Amygdala (tissue), 56 donors: ENCODE results near the gene SCG5.

ENCODE experiments used
- DNase-seq, 56 donors: peaks; one replicate each; lab custom pipeline; 2025; lab: John Stamatoyannopoulos, UW

SCG5 gene

GRCh38 chr15:32718227-32718820 lies 76.8 kb downstream of the SCG5 start:
- peak in 5 of 56 donors; percentile 9 to 44 (median 29) for DNase-seq

DNA sequence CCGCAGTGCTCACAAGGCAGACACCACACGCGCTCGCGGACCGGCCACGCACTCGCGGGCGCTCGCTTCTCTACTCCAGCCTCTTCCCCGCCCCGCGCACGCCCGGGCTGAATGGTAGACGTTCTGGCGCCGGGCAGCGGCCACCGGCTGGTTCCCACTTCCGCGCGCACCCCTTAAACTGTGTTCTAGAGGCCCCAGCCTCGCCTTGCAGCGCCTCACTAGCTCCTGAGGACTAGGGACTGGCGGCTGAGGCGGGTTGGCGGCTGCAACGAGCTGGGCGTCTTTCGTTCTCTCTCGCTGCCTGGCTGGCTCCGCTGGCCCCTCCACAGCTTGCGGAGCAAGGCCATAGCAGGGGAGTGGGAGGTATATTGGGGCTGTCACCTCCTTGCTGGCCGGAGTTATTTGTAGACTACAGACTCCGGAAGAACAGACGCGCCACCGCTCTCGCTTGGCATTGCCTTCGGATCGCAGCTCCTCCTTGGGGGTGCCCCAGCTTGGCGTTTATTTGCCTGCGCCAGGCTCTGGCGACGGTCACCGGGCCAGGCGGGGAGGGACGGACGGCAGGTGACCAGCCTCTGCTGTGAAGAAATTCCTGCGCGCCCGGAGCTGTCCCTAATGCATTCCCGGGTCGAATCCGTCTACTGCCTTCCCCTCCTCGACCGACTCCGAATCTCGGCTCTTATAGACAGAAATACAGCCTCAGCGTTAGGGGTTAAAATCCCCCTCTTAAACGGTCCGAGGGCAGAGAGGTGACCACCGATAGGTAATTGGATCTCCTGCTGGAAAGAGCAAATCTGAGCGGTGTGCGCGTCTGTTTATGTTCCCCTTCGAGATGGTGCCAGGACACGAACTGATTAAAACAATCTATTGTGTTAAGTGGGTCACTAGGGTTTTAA lies 77.6 kb downstream of the SCG5 start:
- peak in 9 of 56 donors; percentile 12 to 47 (median 32) for DNase-seq

- no peak for DNase-seq
Observed at GRCh38 chr15:32721596-32721995, 80.1 kb downstream of the SCG5 start.

DNA sequence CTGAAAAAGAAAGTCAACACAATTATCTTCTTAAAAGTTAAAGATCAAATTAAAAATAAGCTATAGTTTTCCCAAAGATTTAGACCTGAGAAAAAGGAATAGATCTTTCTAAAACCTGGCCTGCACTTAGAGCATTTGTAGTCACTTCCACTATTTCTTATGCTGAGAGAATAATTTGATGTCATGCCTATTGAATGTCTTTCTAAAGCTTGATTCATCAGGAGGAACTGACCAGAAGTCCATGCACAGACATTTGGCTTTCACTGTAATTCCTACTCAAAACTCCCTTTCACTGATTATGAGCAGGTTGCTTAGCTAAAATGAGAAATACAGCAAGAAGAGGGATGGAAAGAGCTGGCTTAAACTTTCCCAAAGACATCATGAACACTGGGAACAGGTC lies 80.6 kb downstream of the SCG5 start:
- DNase-seq, result no peak

DNA sequence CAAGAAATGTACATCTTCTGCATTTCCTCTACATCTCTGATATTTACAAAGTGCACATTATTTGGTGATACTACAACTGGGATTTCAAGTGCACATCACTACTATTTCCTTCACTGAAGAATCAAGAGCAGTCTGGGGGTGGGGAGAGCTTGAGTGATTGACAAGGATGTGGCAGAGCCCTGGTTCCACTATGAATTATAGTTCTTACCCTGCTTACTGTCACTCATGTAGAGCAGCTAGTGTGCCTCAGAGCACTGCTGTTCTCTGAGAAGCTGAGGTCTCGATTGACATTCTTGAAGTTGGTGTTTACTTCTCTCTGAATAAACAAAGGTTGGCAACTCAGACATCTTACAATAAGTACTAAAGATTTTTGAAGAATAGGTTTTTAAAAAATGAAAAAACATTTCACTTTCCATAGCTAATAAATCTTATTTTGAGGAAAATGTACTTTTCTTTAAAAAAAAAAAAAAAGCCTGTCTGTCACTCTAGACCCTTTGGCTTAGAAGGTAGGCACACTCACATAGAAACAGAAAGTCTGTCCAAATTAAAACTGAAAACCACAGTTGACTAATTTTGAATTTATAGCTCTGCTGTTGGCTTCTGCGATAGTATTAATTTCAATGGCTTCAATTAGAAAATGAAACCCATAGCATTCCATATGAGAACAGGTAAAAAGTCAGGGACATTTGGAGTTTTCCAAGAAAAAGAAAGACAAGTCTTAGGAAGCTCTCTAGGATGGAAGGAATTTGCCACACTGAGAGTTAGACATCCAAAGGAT lies 81.8 kb downstream of the SCG5 start:
- DNase-seq, result no peak

GRCh38 chr15:32729700-32730395 lies 88.3 kb downstream of the SCG5 start:
- no peak for DNase-seq

GRCh38 chr15:32730677-32731654 lies 89.5 kb downstream of the SCG5 start:
- no peak for DNase-seq

DNA sequence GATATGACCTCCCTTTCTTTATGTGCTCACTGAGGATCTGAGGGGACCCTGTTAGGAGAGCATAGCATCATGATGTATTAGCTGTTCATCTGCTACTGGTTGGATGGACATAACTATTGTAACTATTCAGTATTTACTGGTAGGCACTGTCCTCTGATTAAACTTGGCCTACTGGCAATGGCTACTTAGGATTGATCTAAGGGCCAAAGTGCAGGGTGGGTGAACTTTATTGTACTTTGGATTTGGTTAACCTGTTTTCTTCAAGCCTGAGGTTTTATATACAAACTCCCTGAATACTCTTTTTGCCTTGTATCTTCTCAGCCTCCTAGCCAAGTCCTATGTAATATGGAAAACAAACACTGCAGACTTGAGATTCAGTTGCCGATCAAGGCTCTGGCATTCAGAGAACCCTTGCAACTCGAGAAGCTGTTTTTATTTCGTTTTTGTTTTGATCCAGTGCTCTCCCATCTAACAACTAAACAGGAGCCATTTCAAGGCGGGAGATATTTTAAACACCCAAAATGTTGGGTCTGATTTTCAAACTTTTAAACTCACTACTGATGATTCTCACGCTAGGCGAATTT lies 91.2 kb downstream of the SCG5 start:
- DNase-seq, result no peak

- DNase-seq, result no peak
Observed at GRCh38 chr15:32733281-32733680, 91.8 kb downstream of the SCG5 start.

DNA sequence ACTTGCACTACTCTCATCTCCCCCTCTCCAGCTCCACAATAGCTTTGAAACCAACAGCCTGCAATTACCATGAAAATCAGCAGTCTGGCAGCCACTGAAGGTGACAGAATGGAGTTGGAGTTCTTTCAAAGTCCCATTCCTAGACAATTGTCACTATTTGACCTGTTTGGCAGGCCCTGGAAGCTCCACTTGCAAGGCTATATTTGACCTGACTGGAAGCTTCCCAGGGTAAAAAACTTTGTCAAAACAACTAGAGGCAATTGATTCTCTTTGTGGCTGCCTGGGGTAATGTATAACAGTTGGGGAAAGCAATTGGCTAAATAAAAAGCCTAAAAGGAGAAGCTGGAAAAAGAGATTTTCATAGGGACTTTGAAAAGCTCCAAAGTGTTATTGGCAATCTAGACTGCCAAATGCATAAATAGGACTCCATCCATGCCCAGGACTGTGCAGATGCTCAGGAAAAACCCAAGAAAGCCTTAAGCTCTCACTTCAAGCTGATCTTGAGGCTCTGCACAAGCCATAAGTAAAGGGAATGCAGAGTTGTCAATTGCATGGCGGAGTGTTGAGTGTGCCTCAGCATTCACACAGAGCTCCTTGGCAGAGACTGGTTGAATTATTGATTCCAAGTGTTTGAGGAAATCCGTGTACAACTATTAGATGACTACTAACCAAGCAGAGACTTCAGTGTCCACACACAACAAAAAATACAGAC lies 94.6 kb downstream of the SCG5 start:
- peak in 8 of 56 donors; percentile 3 to 30 (median 16) for DNase-seq

GRCh38 chr15:32736701-32737061 lies 95.2 kb downstream of the SCG5 start:
- no peak for DNase-seq

DNA sequence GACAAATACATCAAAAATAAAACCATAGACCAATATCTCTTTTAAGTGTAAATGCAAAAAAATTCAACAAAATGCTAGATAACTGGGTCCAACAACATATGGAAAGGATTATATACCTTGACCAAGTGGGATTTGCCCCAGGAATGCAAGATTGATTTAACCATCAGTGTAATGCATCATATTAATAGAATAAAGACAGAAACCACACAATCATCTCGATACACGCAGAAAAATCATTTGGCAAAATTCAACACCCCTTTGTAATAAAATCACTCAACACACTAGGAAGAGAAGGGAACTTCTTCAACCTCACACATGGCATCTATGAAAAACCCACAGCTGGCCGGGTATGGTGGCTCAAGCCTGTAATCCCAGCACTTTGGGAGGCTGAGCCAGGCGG lies 95.8 kb downstream of the SCG5 start:
- DNase-seq, result no peak

DNA sequence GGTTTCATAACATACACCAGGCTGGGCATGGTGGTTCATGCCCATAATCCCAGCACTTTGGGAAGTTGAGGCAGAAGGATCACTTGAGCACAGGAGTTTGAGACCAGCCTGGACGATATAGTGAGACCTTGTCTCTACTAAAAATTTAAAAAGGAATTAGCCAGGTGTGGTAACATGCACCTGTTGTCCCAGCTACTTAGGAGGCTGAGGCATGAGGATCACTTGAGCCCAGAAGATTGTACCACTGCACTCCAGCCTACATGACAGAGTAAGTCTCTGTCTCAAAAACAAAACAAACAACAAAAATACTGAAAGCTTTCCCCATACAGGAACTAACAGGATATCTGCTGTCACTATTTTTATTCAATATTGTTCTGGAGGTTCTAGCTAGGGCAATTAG lies 97.2 kb downstream of the SCG5 start:
- DNase-seq, result no peak

DNA sequence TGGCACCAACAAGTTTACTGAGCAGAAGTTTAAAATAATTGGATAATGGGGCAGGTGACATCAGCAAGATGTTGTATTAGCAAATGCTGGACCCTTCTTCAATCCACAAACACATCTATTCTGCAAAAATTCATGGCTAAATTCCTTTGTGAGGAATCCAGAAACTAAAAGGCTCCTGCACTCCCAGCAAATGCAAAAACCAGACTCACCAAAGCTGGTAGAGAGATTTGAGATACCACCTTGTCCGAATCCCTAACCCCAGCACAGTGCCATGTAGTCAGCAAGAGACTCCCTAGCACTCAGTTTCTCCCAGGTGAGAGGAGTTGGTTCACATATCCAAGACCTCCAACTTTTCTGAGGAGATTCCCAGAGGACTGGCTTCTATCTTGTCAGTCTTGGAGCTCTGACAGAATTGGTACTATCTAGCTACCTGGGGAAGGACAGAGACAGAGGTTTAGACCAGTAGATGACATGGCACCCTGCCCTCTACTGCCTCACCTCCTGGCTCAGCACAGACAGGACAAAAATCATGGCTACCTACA lies 98.1 kb downstream of the SCG5 start:
- no peak for DNase-seq

DNA sequence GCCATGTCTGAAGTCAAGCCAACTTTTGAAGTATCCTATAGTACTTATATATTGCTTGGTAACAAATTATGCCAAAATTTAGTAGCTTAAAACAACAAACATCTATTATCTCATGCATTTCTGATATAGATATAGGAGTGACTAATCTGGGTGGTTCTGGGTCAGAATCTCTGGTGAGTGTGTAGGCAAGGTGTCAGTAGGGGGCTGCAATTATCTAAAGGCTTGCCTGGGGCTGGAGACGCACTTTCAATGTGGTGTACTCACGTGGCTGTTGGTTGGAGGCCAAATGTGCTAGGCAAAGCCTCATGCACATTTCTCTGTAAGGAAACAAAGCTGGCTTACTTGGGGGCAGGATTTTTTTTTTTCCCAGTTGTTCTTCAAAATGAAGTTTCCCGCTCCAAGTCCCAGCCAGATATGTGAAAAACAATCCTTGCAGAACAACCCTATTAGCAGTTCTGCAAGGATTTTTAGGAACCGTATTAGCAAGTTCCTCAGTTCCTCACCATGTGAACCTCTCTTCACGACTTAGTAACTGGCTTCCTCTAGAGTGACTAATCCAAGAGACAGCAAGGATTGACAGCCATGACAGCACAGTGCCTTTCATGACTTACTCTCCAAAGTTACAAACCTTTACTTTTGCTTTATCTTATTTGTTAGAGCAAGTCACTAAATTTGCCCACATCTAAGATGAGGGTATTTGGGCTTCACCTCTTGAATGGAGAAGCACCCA lies 102.1 kb downstream of the SCG5 start:
- DNase-seq, result no peak

DNA sequence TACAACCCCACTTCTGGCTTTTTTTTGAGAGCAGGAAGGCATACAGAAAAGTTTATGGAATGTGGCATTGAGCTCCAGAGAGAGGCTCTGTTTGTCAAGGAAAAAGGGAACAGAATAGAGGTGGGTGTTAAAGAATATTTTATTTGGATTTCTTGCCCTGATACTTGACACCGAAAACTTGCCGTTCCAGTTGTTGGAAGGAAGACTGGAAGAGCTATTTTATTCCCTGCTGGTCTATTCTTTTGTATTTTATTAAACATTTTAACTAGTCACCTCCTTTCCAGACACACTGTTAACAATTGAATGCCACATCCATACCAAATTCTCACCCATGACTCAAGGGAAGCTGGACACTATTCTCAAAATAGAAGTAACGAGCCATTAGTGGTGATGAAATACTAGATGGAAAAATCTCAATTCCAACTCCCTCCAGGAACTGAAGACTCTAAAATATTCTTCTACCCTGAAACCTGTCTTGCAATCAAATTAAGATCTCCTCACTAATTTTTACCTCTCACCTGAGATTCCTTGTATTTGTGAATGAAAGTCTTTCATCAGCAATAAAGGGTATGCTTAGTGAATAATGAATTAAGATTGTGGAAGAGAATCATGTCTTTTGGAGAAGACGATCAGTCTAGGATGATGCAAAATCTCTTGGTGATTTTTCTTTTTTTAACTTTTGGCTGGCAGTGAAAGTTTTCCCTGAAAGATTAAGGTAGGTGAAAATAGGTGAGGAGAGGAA lies 104.8 kb downstream of the SCG5 start:
- DNase-seq, result no peak
